Neutrophil (primary cell): ENCODE measurements around the gene MSANTD2.
"Not testable (repeated sequence)": the region's sequence is repeated elsewhere in the genome, so short reads cannot be mapped to it uniquely, and the experiment has no call there.

Experiments
- H3K27ac ChIP-seq: fragments of 200-600 bp; sonication (generic); 2 replicates; pipeline ENCODE4 v1.5.1; 2016; ENCODE audit warnings: mild to moderate bottlenecking, moderate library complexity
- H3K27me3 ChIP-seq: fragments of 200-600 bp; sonication (generic); 2 replicates; pipeline ENCODE4 v1.6.0; 2016; ENCODE audit warnings: mild to moderate bottlenecking
- H3K36me3 ChIP-seq: fragments of 200-600 bp; sonication (generic); 2 replicates; pipeline ENCODE4 v1.5.1; 2017
- H3K4me1 ChIP-seq, 2 experiments: fragments of 200-600 bp in 1 of 2; sonication (generic) in 1 of 2; 1 replicate in 1 of 2; 2 replicates in 1 of 2; pipeline versions ENCODE4 v1.5.1 to v1.6.1; 2013 to 2016; ENCODE audit warnings: low read depth in 1 of 2, low read length in 1 of 2, mild to moderate bottlenecking in 1 of 2, moderate library complexity in 1 of 2; ENCODE audit not compliant: control insufficient read depth in 1 of 2, insufficient read depth in 1 of 2
- H3K4me3 ChIP-seq, 2 experiments: fragments of 200-600 bp in 1 of 2; sonication (generic) in 1 of 2; 1 replicate in 1 of 2; 2 replicates in 1 of 2; pipeline ENCODE4 v1.5.1; 2013 to 2016; ENCODE audit warnings: low read depth in 1 of 2, low read length in 1 of 2, mild to moderate bottlenecking in 1 of 2, moderate library complexity in 1 of 2
- H3K9me3 ChIP-seq: fragments of 200-600 bp; sonication (generic); 2 replicates; pipeline ENCODE4 v1.5.1; 2016
- TF ChIP-seq, protein P1 (sequence below): fragments of 200-600 bp; sonication (generic); IDR thresholded peaks from 2 replicates; pipeline ENCODE4 v1.5.1; 2016; ENCODE audit warnings: antibody characterized with exemption

The MSANTD2 gene

DNA sequence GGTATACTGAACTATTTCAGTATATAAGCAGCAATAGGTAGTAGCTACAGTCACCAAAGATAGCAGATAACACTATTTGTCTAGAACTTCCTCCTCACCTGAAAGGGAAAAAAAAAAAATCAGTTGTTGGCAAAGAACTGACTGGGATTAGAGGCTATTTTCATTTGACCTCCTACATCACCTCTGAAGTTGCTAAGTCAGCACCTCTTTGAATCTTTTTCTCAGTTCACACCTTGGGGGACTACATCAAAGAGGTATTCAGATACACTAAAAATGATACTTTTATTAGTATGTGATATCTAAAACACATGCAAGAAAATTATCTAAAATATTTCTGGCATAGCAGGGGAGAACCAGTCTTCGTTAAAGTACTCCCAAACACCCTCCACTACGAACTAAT, 16.2 kb downstream of the MSANTD2 start:
- Histone ChIP-seq H3K36me3 (no peaks in the 10 kb centered on the region), H3K4me1 (no peaks in the 10 kb centered on the region), H3K9me3 (no peaks in the 10 kb centered on the region), H3K4me3 (no peak overlapping the region), H3K27me3 (no peaks in the 10 kb centered on the region), H3K27ac (no peak overlapping the region)
- TF ChIP-seq, protein P1, sequence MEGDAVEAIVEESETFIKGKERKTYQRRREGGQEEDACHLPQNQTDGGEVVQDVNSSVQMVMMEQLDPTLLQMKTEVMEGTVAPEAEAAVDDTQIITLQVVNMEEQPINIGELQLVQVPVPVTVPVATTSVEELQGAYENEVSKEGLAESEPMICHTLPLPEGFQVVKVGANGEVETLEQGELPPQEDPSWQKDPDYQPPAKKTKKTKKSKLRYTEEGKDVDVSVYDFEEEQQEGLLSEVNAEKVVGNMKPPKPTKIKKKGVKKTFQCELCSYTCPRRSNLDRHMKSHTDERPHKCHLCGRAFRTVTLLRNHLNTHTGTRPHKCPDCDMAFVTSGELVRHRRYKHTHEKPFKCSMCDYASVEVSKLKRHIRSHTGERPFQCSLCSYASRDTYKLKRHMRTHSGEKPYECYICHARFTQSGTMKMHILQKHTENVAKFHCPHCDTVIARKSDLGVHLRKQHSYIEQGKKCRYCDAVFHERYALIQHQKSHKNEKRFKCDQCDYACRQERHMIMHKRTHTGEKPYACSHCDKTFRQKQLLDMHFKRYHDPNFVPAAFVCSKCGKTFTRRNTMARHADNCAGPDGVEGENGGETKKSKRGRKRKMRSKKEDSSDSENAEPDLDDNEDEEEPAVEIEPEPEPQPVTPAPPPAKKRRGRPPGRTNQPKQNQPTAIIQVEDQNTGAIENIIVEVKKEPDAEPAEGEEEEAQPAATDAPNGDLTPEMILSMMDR = no peak

DNA sequence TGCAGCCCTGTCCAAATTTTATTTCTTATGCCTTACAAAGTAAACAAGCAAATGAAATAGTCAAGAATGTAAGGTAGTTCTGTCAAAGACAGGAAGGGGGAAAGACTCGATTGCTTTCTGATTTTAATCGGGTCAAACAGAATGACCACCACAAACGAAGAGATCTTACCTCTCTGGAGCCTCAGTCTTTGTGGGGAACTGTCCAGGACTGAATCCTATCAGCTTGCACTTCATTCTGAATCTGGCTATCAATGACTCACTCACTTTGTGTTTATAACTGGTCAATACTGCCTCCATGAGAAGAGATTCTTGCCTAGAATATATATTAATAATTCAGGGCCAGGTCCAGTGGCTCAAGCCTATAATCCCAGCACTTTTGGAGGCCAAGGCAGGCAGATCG, 17.2 kb downstream of the MSANTD2 start:
- Histone ChIP-seq H3K27me3 (no peaks in the 10 kb centered on the region), H3K4me3 (no peak overlapping the region), H3K9me3 (no peaks in the 10 kb centered on the region), H3K27ac (no peak overlapping the region), H3K4me1 (no peaks in the 10 kb centered on the region), H3K36me3 (no peaks in the 10 kb centered on the region)
- TF ChIP-seq, protein P1 = no peak

DNA sequence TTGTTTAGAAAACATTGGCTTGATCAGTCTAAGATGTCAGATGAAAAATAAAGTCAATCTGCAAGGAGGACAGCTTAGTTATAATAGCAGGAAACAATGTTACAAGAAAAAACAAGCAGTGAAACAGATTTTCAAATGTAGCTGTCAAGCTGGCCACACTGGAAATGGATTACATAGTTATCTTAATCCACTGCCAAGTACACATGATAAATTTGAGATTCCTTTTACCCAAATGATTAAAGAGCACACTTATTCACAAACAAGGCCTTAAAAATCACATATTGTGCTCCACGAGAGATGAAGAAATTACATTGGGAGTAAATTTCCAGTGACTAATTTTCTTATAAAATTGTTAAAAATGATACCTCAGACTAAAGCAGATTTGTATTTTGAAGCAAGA, 20.6 kb downstream of the MSANTD2 start:
- Histone ChIP-seq H3K27me3 (no peaks in the 10 kb centered on the region), H3K9me3 (no peaks in the 10 kb centered on the region), H3K36me3 (no peaks in the 10 kb centered on the region)

DNA sequence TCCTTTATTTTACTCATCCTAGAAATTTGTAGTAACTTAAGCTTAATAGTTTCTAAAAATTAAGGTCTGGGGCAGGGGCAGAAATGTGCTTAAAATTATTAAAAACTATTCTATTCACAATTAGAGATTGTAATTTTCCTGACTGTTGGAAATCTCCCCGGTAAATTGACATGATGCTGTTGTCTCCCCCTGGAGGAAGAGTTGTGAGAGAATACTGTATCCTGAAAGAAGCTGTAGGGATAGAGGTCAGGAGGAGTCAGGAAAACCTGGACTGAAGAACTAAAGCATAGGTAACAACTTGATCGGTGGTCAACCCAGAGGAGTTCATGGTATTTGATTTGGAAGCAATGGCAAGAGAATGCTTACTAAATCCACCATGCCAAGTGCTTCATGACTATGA, 21.9 kb downstream of the MSANTD2 start:
- Histone ChIP-seq H3K27me3 (no peaks in the 10 kb centered on the region), H3K36me3 (no peaks in the 10 kb centered on the region), H3K27ac (no peak overlapping the region), H3K4me1 (no peaks in the 10 kb centered on the region), H3K4me3 (no peak overlapping the region), H3K9me3 (no peaks in the 10 kb centered on the region)
- TF ChIP-seq, protein P1 = no peak

More for the DNA sequence above, 20.6 kb downstream of the MSANTD2 start:
- Histone ChIP-seq H3K4me1 (no peaks in the 10 kb centered on the region), H3K4me3 (no peak overlapping the region), H3K27ac (no peak overlapping the region)
- TF ChIP-seq, protein P1 = no peak

DNA sequence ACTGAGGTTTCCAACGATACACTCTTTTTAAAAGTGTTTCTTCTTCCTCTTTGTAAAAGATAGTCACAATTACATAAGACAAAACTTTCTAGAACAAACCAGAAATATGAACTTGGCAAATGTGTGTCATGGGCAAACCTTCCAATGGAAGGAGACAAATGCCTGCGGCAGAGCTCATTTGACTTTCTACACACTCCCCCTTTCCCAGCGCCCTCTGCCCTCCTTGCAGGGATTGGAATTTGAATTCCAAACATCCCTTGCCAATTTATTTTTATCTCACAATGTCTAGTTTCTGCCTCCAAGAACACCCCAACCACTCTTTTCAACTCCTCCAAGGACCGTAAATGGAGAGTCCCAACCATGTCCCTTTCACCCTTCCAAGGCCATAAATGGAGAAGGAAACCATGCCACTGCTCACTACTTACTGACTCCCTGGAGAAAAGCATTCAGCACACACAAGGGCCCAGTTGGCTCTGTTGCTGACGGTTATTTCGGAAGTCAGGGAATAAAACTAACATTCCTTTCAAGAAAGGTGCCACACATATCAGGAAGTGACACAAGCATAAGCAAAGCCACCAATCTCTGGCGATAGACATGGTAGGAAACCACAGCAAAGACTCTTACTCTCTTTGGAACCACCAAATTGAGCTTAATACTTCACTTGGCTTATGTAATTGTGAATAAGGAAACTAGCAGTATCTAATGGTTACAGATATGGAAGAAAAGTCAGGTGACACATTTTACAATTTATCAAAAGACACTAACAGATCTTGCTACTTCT, 23.2 kb downstream of the MSANTD2 start:
- TF ChIP-seq, protein P1 = no peak
- no peak overlapping the region for H3K4me3 ChIP-seq
- no peaks in the 10 kb centered on the region for H3K27me3 ChIP-seq
- H3K4me1 ChIP-seq = no peaks in the 10 kb centered on the region
- H3K36me3 ChIP-seq = no peaks in the 10 kb centered on the region
- no peak overlapping the region for H3K27ac ChIP-seq
- no peaks in the 10 kb centered on the region for H3K9me3 ChIP-seq

DNA sequence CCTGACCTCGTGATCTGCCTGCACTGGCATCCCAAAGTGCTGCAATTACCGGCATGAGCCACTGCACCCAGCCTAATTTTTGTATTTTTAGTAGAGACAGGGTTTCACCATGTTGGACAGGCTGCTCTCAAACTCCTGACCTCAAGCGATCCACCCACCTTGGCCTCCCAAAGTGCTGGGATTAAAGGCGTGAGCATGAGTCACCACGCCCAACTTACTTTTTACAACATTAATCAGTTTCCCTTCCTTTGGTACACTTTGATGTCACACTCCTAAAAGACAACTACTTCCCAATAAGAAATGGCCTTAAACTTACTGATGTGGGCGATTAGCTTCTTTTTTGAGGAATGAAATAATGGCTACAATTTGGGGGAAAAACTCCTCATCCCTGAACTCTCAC, 29.2 kb downstream of the MSANTD2 start:
- H3K27me3 ChIP-seq, H3K4me1 ChIP-seq, H3K4me3 ChIP-seq, H3K36me3 ChIP-seq, H3K9me3 ChIP-seq, H3K27ac ChIP-seq: not testable (repeated sequence)
